NCI-H1092 (cell line): ENCODE data around the gene ATG10.
"Not testable (repeated sequence)": the region's sequence is repeated elsewhere in the genome, so short reads cannot be mapped to it uniquely, and the experiment has no call there.

Experiments
- DNase-seq: peaks from one replicate; lab custom pipeline; 2025; lab: John Stamatoyannopoulos, UW

The ATG10 gene

DNA sequence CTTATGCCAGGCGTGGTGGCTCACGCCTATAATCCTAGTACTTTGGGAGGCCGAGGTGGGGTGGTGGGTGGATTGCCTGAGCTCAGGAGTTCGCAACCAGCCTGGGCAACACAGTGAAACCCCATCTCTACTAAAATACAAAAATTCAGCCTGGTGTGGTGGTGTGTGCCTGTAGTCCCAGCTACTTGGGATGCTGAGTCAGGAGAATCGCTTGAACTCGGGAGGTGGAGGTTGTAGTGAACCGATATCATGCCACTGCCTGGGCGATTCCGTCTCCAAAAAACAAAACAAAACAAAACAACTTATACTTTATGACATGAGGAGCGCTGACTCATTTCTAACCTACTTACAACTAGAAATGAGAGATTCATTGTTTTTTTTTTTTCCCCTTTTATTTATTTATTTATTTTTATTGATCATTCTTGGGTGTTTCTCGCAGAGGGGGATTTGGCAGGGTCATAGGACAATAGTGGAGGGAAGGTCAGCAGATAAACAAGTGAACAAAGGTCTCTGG, 10.4 kb downstream of the ATG10 start:
- DNase-seq = not testable (repeated sequence)

DNA sequence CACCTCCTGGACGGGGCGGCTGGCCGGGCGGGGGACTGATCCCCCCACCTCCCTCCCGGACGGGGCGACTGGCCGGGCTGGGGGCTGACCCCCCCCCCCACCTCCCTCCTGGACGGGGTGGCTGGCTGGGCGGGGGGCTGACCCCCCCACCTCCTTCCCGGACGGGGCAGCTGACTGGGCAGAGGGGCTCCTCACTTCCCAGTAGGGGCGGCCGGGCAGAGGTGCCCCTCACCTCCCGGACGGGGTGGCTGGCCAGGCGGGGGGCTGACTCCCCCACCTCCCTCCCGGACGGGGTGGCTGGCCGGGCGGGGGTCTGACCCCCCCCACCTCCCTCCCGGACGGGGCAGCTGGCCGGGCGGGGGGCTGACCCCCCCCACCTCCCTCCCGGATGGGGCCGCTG, 11.3 kb downstream of the ATG10 start:
- DNase-seq = not testable (repeated sequence)

DNA sequence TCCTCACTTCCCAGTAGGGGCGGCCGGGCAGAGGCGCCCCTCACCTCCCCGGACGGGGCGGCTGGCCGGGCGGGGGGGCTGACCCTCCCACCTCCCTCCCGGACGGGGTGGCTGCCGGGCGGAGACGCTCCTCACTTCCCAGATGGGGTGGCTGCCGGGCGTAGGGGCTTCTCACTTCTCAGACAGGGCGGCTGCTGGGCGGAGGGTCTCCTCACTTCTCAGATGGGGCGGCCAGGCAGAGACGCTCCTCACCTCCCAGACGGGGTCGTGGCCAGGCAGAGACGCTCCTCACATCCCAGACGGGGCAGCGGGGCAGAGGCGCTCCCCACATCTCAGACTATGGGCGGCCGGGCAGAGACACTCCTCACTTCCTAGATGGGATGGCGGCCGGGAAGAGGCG, 11.7 kb downstream of the ATG10 start:
- not testable (repeated sequence) for DNase-seq

DNA sequence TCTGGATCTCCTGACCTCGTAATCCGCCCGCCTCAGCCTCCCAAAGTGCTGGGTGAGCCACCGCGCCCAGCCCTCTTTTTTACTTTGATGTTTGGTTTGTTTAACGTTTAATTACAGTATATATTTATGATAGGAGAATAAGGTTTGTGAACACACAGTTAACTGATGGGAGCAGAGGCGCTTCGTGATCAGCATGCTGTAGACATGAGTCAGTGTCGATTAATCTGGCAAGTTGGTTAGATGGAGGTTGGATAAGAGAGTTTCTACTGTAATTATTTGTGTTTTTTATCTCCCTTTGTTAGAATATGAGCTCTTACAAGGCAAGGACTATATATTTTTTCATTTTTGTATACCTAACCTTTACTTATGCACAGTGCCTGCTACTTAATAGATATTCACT, 14.3 kb downstream of the ATG10 start:
- DNase-seq = no peak

DNA sequence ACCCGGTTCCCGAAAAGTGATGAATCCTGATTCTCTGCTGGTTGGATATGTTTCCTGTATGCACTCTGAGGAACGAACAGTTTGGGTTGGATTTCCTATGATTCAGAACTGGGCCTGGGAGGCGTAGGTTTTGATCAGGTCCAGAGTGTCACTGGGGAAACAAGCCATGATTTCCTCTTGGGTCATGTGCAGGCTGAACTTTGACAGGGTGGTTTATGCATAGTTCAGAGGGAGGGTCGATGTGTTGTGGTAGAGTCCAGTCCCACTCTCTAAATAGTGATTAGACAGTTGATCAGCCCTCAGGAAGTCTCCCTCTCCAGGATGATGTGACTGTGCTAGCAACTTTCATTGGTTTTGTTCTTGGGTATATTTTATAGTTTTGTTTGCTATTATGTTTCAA, 17.4 kb downstream of the ATG10 start:
- no peak for DNase-seq

DNA sequence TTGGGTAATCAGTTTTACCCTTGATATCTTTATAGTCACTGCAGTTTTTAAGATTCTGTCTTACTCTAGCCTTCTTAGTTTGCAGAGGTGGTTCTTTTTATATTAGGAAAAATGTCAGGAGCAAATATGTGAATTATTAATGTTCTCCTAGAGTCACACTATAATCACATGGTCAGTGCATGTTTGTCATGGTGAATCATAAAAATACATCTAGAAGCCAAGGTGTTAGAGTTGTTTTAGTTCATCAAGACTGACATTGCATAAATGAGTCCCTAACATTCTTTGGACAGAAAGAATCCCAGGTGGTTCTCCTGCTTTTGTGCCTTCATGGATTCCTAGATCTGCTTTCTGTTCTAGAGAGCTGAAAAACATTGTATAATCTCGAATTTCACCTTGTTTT, 22.9 kb downstream of the ATG10 start:
- no peak for DNase-seq

DNA sequence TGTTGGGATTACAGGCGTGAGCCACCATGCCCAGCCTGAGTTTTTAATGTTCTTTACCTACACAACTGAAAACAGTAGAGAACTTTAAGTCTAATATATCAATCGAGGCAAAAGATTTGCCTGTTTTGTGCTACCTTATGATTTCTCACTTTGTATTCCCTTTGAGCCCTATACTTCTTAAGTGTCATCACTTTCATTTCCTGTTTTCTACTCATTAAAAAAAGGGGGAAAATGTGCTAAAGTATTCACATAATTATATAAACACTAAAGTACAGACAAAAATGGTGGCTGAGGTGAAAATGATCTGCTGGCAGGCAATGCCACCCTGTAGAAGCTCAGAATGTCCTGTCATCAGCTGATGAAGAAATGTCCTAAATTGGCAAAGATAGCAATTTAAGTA, 23.6 kb downstream of the ATG10 start:
- no peak for DNase-seq

DNA sequence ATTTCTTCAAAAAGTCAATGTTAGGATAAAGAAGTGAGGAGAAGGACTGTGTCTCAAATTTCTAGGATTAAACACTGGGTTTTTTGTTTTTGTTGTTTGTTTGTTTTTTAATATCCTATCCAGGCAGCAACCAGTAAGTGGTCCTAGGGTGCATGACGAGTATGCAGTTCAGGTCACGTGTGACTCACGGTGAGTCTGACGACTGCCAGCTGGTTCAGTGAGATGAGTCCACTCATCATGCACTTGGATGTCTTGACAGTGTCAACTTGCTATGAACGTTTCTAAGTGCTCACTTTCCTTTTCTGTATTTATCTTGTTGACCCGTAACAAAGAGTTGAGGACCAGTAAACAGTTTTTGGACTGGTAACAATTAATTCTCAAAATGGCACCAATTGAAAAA, 32.7 kb downstream of the ATG10 start:
- DNase-seq = no peak

DNA sequence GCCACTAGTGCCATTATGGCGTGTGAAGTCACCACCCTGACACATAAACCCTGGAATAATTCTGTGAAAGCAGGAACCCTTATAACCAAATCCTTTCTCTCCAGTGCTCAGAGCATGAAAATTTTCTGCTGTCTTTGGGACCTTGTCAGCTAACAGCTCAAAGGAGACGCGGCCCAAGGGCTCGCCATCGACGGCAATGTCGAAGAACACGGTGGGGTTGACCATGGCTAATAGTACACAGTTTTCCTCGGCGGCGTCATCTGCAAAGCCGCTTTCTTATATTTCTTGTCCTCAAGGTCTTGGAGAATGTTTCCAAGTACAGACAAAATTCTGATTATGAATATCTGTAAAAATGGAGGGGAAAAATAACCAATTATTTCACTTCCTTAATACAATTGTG, 38.0 kb downstream of the ATG10 start:
- DNase-seq = not testable (repeated sequence)

DNA sequence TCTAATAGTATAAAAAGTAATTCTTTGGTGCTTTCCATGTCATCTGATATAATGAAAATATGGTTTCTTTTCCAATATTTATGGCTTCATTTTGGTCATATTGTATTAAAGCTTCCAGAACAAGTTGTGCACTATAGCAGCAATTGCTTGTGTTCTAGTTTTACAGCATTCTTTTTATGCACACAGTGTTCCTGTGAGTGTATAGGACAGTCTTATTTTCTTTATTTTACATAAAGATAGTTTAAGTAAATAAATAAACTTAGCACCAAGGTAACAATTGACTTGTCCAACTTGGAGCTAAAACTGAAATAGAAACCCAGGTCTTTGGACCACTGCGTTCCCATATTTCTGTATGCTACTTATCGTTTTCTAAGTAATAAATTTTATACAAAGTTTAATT, 38.9 kb downstream of the ATG10 start:
- no peak for DNase-seq

DNA sequence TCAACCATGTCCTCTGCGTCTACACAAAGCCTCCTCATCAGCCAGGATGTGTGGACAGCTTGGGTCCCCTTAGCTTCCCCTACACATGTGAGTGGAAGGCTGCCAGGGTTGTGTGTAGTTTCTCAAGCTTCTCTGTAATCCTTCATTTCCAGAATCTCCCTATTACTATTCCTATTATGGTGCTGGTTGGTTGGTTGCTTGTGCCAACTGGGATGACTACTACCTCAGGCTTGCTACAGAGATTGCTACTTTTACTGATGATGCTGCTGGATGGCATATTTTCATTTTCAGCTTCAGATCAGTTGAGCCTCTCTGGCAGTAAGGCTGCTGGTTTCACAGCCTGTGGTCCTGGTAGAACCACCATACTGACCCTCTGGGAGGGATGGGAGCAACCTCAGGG, 39.9 kb downstream of the ATG10 start:
- no peak for DNase-seq

DNA sequence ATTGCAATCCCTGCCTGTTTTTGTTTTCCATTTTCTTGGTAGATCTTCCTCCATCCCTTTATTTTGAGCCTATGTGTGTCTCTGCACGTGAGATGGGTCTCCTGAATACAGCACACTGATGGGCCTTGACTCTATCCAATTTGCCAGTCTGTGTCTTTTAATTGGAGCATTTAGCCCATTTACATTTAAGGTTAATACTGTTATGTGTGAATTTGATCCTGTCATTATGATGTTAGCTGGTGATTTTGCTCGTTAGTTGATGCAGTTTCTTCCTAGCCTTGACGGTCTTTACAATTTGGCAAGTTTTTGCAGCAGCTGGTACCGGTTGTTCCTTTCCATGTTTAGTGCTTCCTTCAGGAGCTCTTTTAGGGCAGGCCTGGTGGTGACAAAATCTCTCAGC, 42.8 kb downstream of the ATG10 start:
- DNase-seq = not testable (repeated sequence)

DNA sequence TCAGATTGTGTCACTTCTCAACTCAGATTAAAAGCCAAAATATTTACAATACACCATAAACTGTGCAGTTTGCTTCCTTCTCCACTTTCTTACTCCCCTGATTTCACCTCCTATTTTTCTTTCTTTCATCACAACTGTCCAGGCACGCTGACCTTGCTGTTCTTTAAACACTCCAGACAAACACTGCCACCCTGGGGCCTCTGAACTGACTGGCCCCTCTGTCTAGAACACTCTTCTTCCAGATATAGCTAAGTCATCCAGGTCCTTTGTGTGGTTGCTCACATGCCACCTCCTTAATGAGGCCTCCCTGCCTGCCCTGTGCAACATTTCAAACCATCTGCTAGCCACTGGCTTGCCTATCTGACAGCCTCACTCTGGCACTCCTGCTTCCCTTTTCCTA, 46.6 kb downstream of the ATG10 start:
- peak; percentile 55 for DNase-seq

DNA sequence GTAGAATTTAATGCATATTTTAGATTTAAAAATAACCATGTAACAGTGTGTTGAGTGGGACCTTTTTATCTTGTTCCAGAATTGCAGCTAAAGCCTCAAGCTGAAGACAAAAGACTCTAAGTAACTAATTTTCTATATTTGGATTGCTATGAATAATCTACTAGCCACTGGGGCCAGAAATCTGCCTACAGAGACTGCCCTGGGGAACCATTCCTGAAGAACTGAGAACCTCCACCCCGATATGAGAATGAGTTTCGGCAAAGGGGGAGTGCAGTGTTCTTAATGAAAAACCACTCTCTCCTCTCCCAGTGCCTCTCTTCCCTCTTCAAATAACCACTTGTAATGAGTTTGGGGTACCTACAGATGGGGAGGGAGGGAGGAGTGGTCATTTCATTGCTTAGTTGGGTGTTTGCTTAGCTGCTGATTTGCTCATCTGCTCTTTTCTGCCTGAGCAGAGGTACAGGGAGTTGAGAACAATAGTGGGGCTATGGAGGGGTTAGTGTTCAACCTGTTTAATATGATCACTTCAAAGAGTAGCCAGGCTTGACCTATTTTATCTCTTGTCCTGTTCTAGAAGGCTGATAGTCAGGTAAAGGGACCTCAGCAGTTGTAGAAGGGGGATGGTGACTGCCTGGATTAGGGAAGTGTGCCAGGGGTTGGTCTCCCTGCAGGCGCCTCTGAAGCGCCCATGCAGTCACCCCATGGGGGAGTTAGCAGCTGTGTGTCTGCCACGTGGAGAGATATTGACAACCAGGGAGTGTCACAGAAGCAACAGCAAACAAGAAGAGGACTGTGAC, 47.7 kb downstream of the ATG10 start:
- DNase-seq = peak; percentile 84

DNA sequence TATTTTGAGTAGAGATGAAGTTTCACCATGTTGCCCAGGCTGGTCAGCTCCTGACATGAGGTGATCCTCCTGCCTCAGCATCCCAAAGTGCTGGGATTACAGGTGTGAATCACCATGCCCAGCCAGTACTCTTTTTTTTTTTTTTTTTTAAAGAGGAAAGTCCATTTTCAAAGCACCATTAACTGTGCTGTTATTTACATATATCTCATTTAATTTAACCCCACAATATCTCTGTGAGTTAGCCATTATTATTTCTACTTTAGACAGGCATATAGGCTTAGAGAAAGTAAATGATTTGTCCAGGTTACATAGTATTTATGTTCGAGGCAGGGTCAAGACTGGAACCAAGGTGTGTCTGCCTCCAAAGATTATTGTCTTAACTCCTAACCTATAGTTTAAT, 50.7 kb downstream of the ATG10 start:
- DNase-seq = no peak

DNA sequence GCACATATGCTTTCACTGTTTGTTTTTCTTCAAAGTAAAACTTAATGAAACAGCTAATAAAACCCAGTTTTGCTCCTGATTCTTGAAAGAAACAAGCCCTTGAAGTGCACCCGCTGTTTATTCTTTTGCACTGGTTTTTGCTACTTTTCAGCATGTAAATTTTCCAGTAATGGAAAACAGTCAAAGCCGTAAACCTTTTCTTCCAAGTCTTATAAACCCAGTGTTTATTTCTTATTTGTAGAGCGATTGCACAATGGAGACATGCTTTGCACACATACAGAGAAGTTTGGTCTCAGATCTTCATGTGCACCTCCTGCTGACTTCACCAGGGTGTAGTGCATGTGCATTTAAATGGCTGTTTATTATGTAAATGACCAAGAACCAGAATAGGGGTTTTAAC, 51.8 kb downstream of the ATG10 start:
- DNase-seq = no peak

DNA sequence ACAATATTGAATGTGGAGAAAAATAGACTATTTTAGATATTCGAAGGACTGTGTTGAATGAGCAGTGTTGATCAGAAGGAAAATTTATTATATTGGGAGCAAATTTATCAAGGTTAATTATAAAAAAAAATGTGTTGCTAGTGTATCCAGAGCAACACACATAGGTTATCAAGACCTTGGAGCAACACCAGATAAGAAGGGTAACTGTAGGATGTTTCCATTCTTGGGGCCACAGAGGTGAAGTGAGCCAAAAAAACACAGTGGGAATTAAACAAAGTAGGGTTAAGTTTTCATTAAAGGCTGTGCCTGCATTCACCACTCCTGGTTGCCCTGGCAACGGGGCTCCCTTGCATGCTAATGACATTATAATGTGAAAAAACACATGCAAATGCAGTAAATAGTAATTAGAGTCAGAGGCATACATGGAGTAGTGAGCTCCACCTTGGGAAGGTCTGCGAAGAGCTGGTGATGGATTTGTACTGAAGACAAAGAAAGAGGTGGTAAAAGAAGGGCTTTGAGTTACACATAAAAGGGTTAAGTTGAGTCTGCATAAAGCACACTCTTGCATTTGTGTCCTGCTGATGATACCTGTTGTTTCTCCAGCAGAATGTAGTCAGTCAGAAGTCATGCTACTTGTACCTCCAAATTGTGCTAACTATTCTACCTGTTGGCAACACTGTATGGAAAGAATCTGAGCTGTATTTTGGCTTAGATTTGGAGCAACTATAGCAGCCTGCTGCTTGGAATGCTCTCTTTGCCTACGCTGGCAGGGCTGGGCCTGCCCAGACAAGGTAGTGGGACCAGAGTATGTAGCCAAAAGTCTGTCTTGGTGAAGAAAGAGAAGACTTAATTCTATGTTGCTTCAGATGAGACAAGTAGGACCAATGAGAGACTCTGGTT, 59.6 kb downstream of the ATG10 start:
- no peak for DNase-seq

DNA sequence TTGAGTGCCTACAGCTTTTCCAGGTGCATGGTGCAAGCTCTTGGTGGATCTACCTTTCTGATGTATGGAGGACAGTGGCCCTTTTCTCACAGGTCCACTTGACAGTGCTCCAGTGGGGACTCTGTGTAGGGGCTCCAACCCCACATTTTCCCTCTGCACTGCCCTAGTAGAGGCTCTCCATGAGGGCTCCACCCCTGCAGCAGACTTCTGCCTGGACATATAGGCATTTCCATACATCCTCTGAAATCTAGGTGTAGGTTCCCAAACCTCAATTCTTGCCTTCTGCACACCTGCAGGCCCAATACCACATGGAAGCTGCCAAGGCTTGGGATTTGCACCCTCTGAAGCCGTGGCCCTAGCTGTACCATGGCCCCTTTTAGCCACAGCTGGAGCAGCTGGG, 71.1 kb downstream of the ATG10 start:
- not testable (repeated sequence) for DNase-seq

DNA sequence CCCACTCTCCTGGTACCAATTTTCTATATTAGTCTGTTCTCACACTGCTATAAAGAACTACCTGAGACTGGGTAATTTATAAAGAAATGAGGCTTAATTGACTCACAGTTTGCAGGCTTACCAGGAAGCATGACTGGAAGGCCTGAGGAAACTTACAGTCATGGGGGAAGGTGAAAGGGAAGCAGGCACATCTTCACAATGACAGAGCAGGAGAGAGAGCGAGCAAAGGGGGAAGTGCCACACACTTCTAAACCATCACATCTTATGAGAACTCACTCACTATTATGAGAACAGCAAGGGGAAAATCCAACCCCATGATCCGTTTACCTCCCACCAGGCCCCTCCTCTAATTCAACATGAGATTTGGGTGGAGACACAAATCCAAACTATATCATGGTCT, 72.2 kb downstream of the ATG10 start:
- no peak for DNase-seq

DNA sequence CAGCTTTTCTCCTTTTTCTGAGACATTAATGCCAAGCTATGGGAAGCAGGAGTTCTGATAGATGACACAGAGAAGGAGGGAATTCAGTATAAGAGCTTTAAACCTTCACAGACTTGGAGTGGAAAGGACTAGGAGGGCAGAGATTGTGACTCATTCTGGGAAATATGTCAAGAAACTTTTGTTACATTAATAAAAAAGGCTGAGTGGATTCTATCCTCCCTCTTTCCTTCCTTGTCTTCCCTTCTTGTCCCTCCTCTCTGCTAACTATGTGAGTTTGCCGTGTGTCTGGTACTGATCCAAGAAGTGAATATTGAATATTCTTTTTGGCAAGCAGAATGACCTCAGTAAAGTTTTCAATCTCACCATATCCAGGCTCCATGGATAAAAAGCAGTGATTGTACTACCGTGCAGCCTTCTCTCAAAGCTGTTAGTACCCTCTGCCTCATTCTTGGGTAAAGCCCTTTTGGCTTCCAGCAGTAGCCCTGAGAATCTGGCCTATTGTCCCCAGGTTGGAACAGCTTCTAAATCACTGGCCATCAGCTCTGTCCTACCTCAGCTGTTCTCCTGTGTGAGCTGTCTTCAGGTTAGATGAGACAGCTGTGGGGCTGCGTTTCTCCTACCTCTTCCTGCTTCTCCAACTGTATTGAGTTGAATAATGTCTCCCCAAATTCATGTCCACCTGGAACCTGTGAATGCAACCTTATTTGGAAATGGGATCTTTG, 73.9 kb downstream of the ATG10 start:
- no peak for DNase-seq

DNA sequence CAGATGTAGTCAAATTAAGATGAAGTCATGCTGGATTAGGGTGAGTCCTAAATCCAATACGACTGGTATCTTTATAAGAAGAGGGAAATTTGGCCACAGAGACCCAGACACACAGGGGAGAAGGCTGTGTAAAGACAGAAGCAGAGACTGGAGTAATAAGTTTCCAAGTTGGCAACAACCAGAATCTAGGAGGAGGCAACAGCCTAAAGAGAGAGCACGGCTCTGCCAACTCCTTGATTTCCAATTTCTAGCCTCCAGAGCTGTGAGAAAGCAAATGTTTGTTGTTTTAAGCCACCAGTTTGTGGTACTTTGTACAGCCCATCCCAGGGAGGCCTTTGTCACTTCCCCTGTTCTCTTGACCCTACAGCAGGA, 74.4 kb downstream of the ATG10 start:
- no peak for DNase-seq

DNA sequence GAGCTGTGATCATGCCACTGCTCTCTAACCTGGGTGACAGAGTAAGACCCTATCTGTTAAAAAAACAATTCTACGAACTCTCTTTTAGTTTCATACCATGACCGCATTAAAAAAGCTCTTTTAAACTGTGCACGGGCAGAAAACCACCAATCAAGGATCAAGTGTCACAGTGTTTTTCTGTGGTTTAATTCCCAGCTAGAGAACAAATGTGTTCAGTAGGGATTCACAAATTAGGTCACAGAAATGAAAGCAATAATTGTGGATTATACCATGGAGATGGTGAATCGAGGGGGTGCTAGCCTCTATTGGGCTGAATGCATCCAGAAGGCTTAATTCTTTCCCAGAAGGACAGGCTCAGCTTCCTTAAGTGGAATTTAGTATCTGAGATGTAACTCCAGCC, 79.1 kb downstream of the ATG10 start:
- no peak for DNase-seq
